Right cardiac atrium (tissue), 5 donors: ENCODE results near the gene GPR42. TPM values are rescaled to one million over a fixed set of nuclear protein-coding genes. Genes with fewer than 3 reads are reported as not detected.
"Not testable (repeated sequence)": the region's sequence is repeated elsewhere in the genome, so short reads cannot be mapped to it uniquely, and the experiment has no call there.

ENCODE experiments used
- ATAC-seq, 2 donors: fragments of 200-7000 bp; cut with Tn5 transposase; one replicate each; pipeline versions ENCODE4 v1.8.0 to v1.9.1; 2020; ENCODE audit warnings: moderate library complexity in 2 of 2, mild to moderate bottlenecking in 1 of 2
- DNase-seq, 3 donors: peaks; one replicate each; pipeline ENCODE4 v3.0.0-alpha.2; 2020
- H3K27ac ChIP-seq: one replicate; pipeline ENCODE4 v1.5.1; 2013; ENCODE audit warnings: mild to moderate bottlenecking, low read length, control low read depth, moderate library complexity
- H3K27me3 ChIP-seq: one replicate; pipeline ENCODE4 v1.6.1; 2013; ENCODE audit not compliant: control insufficient read depth, insufficient read depth
- H3K4me1 ChIP-seq: one replicate; pipeline ENCODE4 v1.6.1; 2013; ENCODE audit warnings: low read length; ENCODE audit not compliant: control insufficient read depth, insufficient read depth
- H3K4me3 ChIP-seq: one replicate; pipeline ENCODE4 v1.5.1; 2013; ENCODE audit warnings: low read length, control low read depth
- H3K9me3 ChIP-seq: one replicate; pipeline ENCODE4 v1.6.1; 2013; ENCODE audit warnings: low read length; ENCODE audit not compliant: control insufficient read depth
- WGBS: extraction: QIAGEN DNeasy Blood & Tissue Kit; methylation state at CpG from one replicate; pipeline ENCODE4 v1.1.7; 2013; 5-methylcytosine and 5-hydroxymethylcytosine counted together
- intact Hi-C, 4 donors: fragments of 100-400 bp; cut with DNase I; formaldehyde crosslinking; loops; one replicate each; pipeline versions ENCODE4 v1.11.0 to v1.14.0; 2022 to 2023
- polyA plus RNA-seq: library from polyadenylated mRNA; stranded (reverse); fragments of 200-250 nt; gene quantifications from one replicate; pipeline ENCODE4 v1.2.3, GENCODE V29; 2013
- total RNA-seq, 4 donors: library from RNA; stranded (reverse); fragmentation: NEBNext Ultra II Directional; extraction: Animal tissue kit (Norgen Biotek cat#: 25700); gene quantifications; one replicate each; pipeline ENCODE4 v1.2.1, GENCODE V29; 2021
- donor health status: healthy with polysubstance abuse.
- donor health status: DM: no; HTN: yes; CAD: no.
- donor health status: DM: no; HTN: no; CAD: no.
- donor health status: DM: no; HTN: yes; CAD: no; lungs with severe emphysema.
- donor health status: DM: yes; HTN: yes; CAD: no.

Gene GPR42
- total and polyA plus RNA-seq, 5 donors: not detected

DNA sequence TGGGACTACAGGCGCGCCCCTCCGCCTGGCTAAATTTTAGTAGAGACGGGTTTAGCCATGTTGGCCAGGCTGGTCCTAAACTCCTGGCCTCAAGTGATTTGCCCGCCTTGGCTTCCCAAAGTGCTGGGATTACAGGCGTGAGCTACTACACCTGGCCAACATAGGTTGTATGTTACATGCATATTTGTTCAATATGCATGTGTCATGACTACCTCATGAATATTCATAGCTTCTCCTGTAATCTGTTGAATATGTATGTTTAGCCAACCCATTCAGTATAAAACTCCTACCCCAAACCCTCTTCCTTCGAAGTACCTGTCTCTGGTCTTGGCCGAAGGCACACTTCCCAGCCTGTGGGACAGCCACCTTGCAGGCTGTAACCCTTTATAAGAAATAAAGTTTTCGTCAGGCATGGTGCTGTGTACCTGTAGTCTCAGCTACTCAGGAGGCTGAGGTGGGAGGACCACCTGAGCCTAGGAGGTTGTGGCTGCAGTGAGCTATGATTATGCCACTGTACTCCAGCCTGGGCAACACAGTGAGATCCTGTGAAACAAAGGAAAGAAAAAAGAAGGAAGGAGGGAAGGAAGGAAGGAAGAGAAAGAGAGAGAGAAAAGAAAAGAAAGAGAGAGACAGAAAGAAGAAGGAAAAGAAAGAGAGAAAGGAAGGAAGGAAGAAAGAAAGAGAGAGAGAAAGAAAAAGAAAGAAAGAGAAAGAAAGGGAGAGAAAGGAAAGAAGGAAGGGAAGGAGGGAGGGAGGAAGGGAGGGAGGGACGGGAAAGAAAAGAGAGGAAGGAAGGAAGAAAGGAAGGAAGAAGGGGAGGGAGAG lies 29.3 kb downstream of the GPR42 start:
- Histone ChIP-seq H3K27ac (no peak overlapping the region), H3K9me3 (no peaks in the 10 kb centered on the region), H3K4me3 (no peak overlapping the region), H3K27me3 (no peaks in the 10 kb centered on the region), H3K4me1 (no peaks in the 10 kb centered on the region)
- 85% methylated on average over 10 of the region's 10 CpGs for WGBS
- DNase-seq (no peak), ATAC-seq (no peak)
- intact Hi-C loops: no loop called here

DNA sequence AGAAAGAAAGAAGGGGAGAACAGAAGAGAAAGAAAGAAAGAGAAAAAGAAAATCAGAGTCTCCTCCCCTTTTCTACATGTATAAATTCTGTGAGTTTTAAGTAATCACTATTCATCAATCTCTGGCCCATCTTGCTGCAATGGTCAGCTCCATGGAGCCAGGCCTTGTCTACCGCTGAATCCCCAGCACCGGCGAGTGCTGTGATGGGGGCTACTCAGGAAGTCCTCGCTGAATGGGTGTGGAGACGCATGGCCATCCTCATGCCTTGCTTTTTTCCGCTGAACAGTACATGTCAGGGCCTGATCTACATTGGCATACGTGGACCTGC lies 29.9 kb downstream of the GPR42 start:
- DNase-seq (no peak), ATAC-seq (no peak)
- WGBS: 92% methylated on average over 7 of the region's 7 CpGs
- H3K27ac ChIP-seq: no peak overlapping the region
- H3K4me3 ChIP-seq: no peak overlapping the region
- no peaks in the 10 kb centered on the region for H3K4me1 ChIP-seq
- intact Hi-C loops: no loop called here
- H3K9me3 ChIP-seq: no peaks in the 10 kb centered on the region
- no peaks in the 10 kb centered on the region for H3K27me3 ChIP-seq

DNA sequence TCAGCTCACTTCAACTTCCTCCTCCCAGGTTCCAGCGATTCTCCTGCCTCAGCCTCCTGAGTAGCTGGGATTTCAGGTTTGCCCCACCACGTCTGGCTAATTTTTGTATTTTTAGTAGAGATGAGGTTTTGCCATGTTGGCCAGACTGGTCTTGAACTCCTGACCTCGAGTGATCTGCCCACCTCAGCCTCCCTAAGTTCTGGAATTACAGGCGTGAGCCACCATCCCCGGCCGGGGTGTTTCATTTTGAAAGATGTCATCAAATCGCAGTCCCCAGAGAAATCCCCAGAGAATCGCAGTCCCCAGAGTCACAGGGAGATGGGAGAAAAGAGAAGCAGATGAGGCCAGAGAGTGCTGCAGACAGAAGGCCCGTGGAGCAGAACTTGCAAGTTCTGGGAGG lies 30.5 kb downstream of the GPR42 start:
- DNase-seq, ATAC-seq, H3K4me1 ChIP-seq, H3K27me3 ChIP-seq, H3K9me3 ChIP-seq, intact Hi-C loops, H3K4me3 ChIP-seq, H3K27ac ChIP-seq: not testable (repeated sequence)
- WGBS: 88% methylated on average over 9 of the region's 9 CpGs

DNA sequence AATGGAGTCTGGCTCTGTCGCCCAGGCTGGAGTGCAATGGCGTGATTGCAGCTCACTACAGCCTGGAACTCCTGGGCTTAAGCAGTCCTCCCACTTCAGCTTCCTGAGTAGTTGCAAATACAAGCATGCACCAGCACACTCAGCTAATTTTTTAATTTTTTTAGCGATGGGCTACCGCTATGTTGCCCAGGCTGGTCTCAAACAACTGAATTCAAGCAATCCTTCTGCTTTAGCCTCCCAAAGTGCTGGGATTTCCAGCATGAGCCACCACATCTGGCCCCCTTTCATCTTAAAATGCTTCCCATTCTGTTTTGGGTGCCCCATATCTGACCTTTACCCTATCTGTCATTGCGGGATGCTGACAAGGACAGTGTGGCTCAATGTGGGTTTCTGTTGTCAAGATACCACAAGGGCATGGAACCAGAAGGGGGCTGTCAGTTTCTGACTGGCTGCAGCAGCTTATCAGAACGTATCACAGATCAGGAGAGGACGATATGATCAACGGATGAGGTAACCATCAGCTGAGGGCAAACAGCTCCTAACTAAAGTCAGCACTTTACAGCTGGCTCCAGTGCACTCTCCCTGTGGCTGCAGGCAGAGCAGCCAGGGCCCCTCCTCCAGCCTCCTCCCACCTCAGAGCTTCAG lies 32.4 kb downstream of the GPR42 start:
- Histone ChIP-seq H3K27me3 (no peaks in the 10 kb centered on the region), H3K9me3 (no peaks in the 10 kb centered on the region), H3K27ac (no peak overlapping the region), H3K4me1 (no peaks in the 10 kb centered on the region), H3K4me3 (no peak overlapping the region)
- DNase-seq (no peak), ATAC-seq (no peak)
- 65% methylated on average over 8 of the region's 8 CpGs for WGBS
- intact Hi-C loops: no loop called here

DNA sequence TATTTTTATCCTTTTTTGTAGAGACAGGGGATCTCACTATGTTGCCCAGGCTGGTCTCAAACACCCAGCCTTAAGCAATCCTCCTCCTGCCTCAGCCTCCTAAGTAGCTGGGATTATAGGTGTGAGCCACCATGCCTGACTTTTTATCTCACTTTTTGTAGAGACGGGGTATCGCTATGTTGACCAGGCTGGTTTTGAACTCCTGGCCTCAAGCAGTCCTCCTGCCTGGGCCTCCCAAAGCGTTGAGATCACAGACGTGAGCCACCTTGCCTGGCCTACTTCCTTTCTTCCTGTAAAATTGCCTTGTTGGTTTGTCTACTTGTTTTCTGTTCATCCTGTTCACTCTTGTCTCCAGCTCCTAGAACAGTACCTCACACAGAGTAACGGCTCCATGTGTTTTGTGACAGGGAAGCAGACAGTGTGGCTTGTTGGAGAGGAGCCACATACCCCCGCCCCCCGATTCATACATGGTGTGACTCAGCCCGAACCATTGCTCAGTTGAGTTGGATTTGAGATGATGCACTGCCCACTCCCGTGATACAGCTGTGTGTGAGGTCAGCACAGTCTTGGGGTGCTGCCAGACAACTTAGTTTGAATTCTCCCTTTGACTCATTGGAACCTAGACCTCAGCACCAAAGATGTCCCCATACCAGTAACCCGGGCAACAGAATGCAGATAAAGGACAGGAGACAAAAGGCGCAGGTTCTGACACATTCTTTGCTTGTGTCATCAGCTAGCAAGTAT lies 34.2 kb downstream of the GPR42 start:
- Histone ChIP-seq H3K27ac (no peak overlapping the region), H3K4me1 (no peaks in the 10 kb centered on the region), H3K9me3 (no peaks in the 10 kb centered on the region), H3K4me3 (no peak overlapping the region), H3K27me3 (no peaks in the 10 kb centered on the region)
- DNase-seq (peak in 1 of 3 donors; percentile 43), ATAC-seq (peak in 1 of 2 donors; percentile 57)
- intact Hi-C loops: no loop called here
- WGBS: 58% methylated on average over 11 of the region's 11 CpGs

DNA sequence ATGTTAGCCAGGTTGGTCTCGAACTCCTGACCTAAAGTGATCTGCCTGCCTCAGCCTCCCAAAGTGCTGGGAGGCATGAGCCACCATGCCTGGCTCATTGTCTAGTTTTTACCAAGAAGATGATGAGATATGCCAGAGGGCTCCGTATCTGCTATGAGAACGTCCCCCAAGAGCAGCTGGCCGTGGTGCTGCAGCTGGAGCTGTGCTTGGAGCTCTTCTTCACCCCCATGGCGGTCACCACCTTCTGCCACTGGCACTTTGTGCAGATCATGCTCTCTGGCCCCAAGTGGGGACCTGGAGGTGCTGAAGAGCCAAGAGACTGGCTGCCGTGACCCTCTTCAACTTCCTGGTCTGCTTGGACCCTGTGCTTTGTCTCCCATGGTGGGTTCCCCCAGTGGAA lies 36.8 kb downstream of the GPR42 start:
- Histone ChIP-seq H3K27me3 (no peaks in the 10 kb centered on the region), H3K9me3 (no peaks in the 10 kb centered on the region), H3K4me1 (no peaks in the 10 kb centered on the region), H3K4me3 (no peak overlapping the region), H3K27ac (no peak overlapping the region)
- ATAC-seq (no peak), DNase-seq (no peak)
- intact Hi-C loops: no loop called here
- 81% methylated on average over 6 of the region's 6 CpGs for WGBS

DNA sequence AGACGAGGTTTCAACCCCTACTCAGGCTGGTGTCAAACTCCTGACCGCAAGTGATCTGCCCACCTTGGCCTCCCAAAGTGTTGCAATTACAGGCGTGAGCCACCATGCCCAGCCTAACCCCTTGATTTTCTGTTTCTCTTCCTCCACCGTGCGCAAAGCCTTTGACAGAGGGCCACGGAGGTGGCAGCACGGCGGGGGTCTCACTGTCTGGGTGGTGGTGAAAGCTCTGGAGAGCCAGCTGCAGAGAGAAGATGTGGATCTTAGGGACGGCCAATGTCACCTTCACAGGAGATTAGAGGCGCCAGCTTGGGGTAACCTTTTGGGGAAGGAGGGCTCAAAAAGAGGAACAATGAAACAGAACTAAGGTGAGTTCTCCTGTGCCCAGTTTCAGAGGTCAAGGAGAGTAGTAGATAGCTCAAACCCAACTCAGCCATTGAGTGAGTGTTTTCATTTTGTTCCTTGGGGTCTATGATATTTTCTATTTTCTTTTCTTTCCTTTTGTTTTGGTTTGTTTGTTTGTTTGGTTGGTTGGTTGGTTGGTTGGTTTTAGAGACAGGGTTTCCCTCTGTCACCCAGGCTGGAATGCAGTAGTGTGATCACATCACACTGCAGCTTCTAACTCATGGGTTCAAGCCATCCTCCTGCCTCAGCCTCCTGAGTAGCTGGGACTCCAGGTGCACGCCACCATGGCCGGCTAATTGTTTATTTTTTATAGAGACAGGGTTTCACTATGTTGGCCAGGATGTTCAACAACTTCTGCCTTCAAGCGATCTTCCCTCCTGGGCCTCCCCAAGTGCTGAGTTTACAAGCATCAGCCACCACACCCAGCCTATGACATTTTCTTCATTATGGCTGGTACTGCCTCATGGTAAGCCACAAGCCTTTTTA lies 37.7 kb downstream of the GPR42 start:
- 88% methylated on average over 13 of the region's 13 CpGs for WGBS
- Histone ChIP-seq H3K27me3 (no peaks in the 10 kb centered on the region), H3K9me3 (no peaks in the 10 kb centered on the region), H3K27ac (no peak overlapping the region), H3K4me3 (no peak overlapping the region), H3K4me1 (no peaks in the 10 kb centered on the region)
- intact Hi-C loops: no loop called here
- no peak for ATAC-seq
- no peak for DNase-seq

DNA sequence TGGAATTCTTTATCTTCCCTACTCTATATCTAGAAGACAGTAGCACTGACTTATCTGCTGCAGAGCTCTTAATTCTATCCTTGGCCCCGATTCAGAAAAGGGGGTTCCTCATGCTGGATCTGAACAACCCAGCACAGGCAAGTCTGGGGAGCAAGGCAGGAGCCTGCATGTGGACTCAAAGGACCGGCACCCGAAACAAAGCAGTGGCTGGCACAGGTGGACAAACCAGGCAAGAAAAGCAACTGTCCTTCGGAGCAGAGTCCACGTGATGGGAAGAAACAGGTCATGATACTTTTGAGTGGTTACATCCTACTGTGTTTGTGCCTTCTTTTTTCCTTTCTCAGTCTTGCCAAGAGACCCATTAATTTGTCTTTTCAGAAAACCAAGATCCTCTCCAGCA lies 38.3 kb downstream of the GPR42 start:
- no peak overlapping the region for H3K27ac ChIP-seq

DNA sequence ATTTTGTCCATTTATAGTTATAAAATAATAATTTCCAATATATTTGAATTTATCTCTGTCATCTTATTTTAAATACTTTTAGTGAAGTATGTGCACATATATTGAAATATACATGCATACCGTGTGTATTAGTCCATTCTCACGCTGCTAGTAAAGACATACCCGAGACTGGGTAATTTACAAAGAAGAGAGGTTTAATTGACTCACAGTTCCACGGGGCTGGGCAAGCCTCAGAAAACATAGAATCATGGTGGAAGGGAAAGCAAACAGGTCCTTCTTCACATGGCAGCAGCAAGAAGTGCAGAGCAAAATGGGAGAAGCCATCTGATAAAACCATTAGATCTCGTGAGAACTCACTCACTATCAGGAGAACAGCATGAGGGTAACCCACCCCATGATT lies 39.6 kb downstream of the GPR42 start:
- Histone ChIP-seq H3K27ac (no peak overlapping the region), H3K4me1 (no peaks in the 10 kb centered on the region), H3K4me3 (no peak overlapping the region), H3K27me3 (no peaks in the 10 kb centered on the region), H3K9me3 (no peaks in the 10 kb centered on the region)
- DNase-seq (no peak), ATAC-seq (no peak)
- WGBS: 82% methylated on average over 5 of the region's 5 CpGs
- intact Hi-C loops: no loop called here

More for the DNA sequence above, 38.3 kb downstream of the GPR42 start:
- intact Hi-C loops: no loop called here
- Histone ChIP-seq H3K9me3 (no peaks in the 10 kb centered on the region), H3K4me1 (no peaks in the 10 kb centered on the region), H3K27me3 (no peaks in the 10 kb centered on the region), H3K4me3 (no peak overlapping the region)
- WGBS: 72% methylated on average over 5 of the region's 5 CpGs
- DNase-seq (no peak), ATAC-seq (no peak)

DNA sequence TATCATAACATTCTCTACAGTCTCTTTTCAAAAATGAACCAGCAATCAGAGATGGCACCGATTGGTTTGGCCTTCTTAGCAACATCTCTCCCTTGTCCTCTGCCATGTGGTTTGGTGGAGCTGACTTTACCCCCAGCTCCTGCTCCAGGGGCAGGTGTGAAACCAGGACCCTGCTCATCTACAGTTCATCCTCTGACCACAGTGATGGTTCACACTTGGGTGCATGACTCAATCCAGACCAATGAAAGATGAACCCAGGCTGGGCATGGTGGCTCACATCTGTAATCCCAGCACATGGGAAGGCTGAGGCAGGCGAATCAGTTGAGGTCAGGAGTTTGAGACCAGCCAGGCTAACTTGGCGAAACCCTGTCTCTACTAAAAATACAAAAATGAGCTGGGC lies 43.6 kb downstream of the GPR42 start:
- ATAC-seq (no peak), DNase-seq (no peak)
- H3K27ac ChIP-seq: no peak overlapping the region
- 90% methylated on average over 3 of the region's 3 CpGs for WGBS
- no peaks in the 10 kb centered on the region for H3K4me1 ChIP-seq
- no peaks in the 10 kb centered on the region for H3K9me3 ChIP-seq
- no peaks in the 10 kb centered on the region for H3K27me3 ChIP-seq
- intact Hi-C loops: no loop called here
- H3K4me3 ChIP-seq: no peak overlapping the region
